PC-9 (cell line): ENCODE data around the gene COL11A2. TPM values are rescaled to one million over a fixed set of nuclear protein-coding genes. Genes with fewer than 3 reads are reported as not detected.

Experiments
- BruUV-seq: library from RNA; stranded (reverse); fragments of 400-500 nt; replicated peaks from 2 replicates; lab custom pipeline; 2021; lab: Mats Ljungman, UMichigan
- CTCF ChIA-PET: fragments of 300-600 bp; sonication (Branson Sonifier 250); formaldehyde crosslinking; loops from one replicate; lab custom pipeline; 2022; ENCODE audit warnings: antibody characterized with exemption; lab: Charles Lee
- POLR2A ChIA-PET: fragments of 300-600 bp; sonication (Branson Sonifier 250); formaldehyde crosslinking; loops from one replicate; lab custom pipeline; 2022; ENCODE audit warnings: antibody characterized with exemption; ENCODE audit not compliant: unreplicated experiment; lab: Charles Lee
- DNase-seq, 2 experiments: peaks; one replicate each; pipeline versions ENCODE4 v3.0.0 to v3.0.0-alpha.2; 2015 to 2022; ENCODE audit warnings: mixed read lengths in 1 of 2
- H2AFZ ChIP-seq: fragments of 200-600 bp; sonication (generic); 2 replicates; pipeline ENCODE4 v1.8.1; 2017; ENCODE audit warnings: antibody characterized with exemption
- H3F3A ChIP-seq: fragments of 200-600 bp; sonication (generic); 2 replicates; pipeline ENCODE4 v1.8.1; 2017; ENCODE audit warnings: antibody characterized with exemption, mild to moderate bottlenecking, low read depth; ENCODE audit not compliant: insufficient read depth
- H3K27ac ChIP-seq: fragments of 200-600 bp; sonication (generic); 2 replicates; pipeline ENCODE4 v1.6.1; 2016; ENCODE audit warnings: mixed run types
- H3K27me3 ChIP-seq: fragments of 200-600 bp; sonication (generic); 2 replicates; pipeline ENCODE4 v1.6.1; 2016; ENCODE audit warnings: low read depth, mixed run types; ENCODE audit not compliant: insufficient read depth
- H3K36me3 ChIP-seq: fragments of 200-600 bp; sonication (generic); 2 replicates; pipeline ENCODE4 v1.6.1; 2016; ENCODE audit warnings: low read depth, mixed run types
- H3K4me1 ChIP-seq: fragments of 200-600 bp; sonication (generic); replicated peaks from 2 replicates; pipeline ENCODE4 v1.6.1; 2016; ENCODE audit warnings: mixed run types; ENCODE audit not compliant: insufficient read depth
- H3K4me2 ChIP-seq: fragments of 200-600 bp; sonication (generic); 2 replicates; pipeline ENCODE4 v1.6.1; 2017; ENCODE audit warnings: mixed run types
- H3K4me3 ChIP-seq: fragments of 200-600 bp; sonication (generic); 2 replicates; pipeline ENCODE4 v1.6.1; 2016; ENCODE audit warnings: mixed run types
- H3K79me2 ChIP-seq: fragments of 200-600 bp; sonication (generic); 2 replicates; pipeline ENCODE4 v1.6.1; 2017; ENCODE audit warnings: low read depth, mixed run types
- H3K9me2 ChIP-seq: fragments of 200-600 bp; sonication (generic); 2 replicates; pipeline ENCODE4 v1.8.1; 2017; ENCODE audit warnings: mild to moderate bottlenecking; ENCODE audit not compliant: insufficient read depth
- H3K9me3 ChIP-seq: fragments of 200-600 bp; sonication (generic); 2 replicates; pipeline ENCODE4 v1.8.1; 2016; ENCODE audit warnings: low read depth; ENCODE audit not compliant: insufficient read depth
- H4K20me1 ChIP-seq: fragments of 200-600 bp; sonication (generic); 2 replicates; pipeline ENCODE4 v1.8.1; 2017; ENCODE audit not compliant: insufficient read depth
- CTCF ChIP-seq: fragments of 200-600 bp; sonication (generic); conservative IDR thresholded peaks from 2 replicates; pipeline ENCODE4 v1.6.1; 2017; ENCODE audit warnings: mixed run types, antibody characterized with exemption, mild to moderate bottlenecking, moderate library complexity
- EZH2 ChIP-seq: fragments of 200-600 bp; sonication (generic); IDR thresholded peaks from 2 replicates; pipeline ENCODE4 v1.8.0; 2017; ENCODE audit warnings: antibody characterized with exemption, low read depth
- intact Hi-C: fragments of 100-400 bp; cut with micrococcal nuclease; formaldehyde crosslinking; loops from one replicate; pipeline ENCODE4 v1.10.0; 2022; ENCODE audit not compliant: unreplicated experiment
- total RNA-seq: library from RNA; stranded (reverse); gene quantifications from 2 replicates; pipeline ENCODE4 v1.2.3, GENCODE V29; 2021

Gene COL11A2
- total RNA-seq, 1 experiment from 2014 or later = 2.2 TPM

- Histone ChIP-seq H3K9me2 (no peaks in the 10 kb centered on the region), H3K36me3 (no peaks in the 10 kb centered on the region), H4K20me1 (no peaks in the 10 kb centered on the region), H3K4me1 (no peaks in the 10 kb centered on the region), H3K4me2 (no peak overlapping the region), H3K4me3 (no peak overlapping the region), H3F3A (no peaks in the 10 kb centered on the region), H3K79me2 (no peaks in the 10 kb centered on the region), H2AFZ (no peak overlapping the region), H3K9me3 (no peaks in the 10 kb centered on the region; the same call in 1 of the 2 replicates), H3K27ac (no peak overlapping the region), H3K27me3 (peaks cover 67% of the 10 kb centered on the region)
- no TSS peak for BruUV-seq
- TF ChIP-seq EZH2 (no peak), CTCF (peak; percentile 71)
- POLR2A ChIA-PET = no interaction called here
- DNase-seq = peak in 1 of 2 experiments; percentile 25
- intact Hi-C loops = no loop called here
- CTCF ChIA-PET = interaction anchor here (0.6 kb wide), 1 partner anchor 20 kb away, joined by 5 read pairs; no protein-coding TSS in a partner anchor
Observed at GRCh38 chr6:33126101-33126714, 66.1 kb downstream of the COL11A2 start.

GRCh38 chr6:33124947-33125346 lies 67.3 kb downstream of the COL11A2 start:
- TF ChIP-seq CTCF = no peak
- TF ChIP-seq EZH2 = no peak
- no peak overlapping the region for H3K4me3 ChIP-seq
- no peaks in the 10 kb centered on the region for H3K9me2 ChIP-seq
- H3K36me3 ChIP-seq = no peaks in the 10 kb centered on the region
- no peak overlapping the region for H3K4me2 ChIP-seq
- DNase-seq = no peak
- H3K27ac ChIP-seq = no peak overlapping the region
- H3K4me1 ChIP-seq = no peaks in the 10 kb centered on the region
- no peaks in the 10 kb centered on the region for H4K20me1 ChIP-seq
- H3F3A ChIP-seq = no peaks in the 10 kb centered on the region
- ChIA-PET POLR2A (no interaction called here), CTCF (interaction anchor here (1.4 kb wide), 1 partner anchor 123 kb away, joined by 3 read pairs; no protein-coding TSS in a partner anchor)
- no peaks in the 10 kb centered on the region; the same call in 1 of the 2 replicates for H3K9me3 ChIP-seq
- H3K79me2 ChIP-seq = no peaks in the 10 kb centered on the region
- intact Hi-C loops = no loop called here
- H3K27me3 ChIP-seq = peaks cover 66% of the 10 kb centered on the region
- H2AFZ ChIP-seq = no peak overlapping the region
- no TSS peak for BruUV-seq

- TF ChIP-seq CTCF (no peak), EZH2 (no peak)
- no peak overlapping the region for H3K4me2 ChIP-seq
- H3K27me3 ChIP-seq = peaks cover 65% of the 10 kb centered on the region
- BruUV-seq = no TSS peak
- no peaks in the 10 kb centered on the region for H4K20me1 ChIP-seq
- DNase-seq = no peak
- no peak overlapping the region for H3K27ac ChIP-seq
- no peaks in the 10 kb centered on the region for H3F3A ChIP-seq
- no peak overlapping the region for H3K4me3 ChIP-seq
- H3K9me3 ChIP-seq = no peaks in the 10 kb centered on the region; the same call in 1 of the 2 replicates
- POLR2A ChIA-PET = no interaction called here
- no peak overlapping the region for H2AFZ ChIP-seq
- no peaks in the 10 kb centered on the region for H3K9me2 ChIP-seq
- H3K79me2 ChIP-seq = no peaks in the 10 kb centered on the region
- CTCF ChIA-PET = interaction anchor here (0.6 to 1.4 kb wide), 3 partner anchors 7 to 617 kb away, joined by 3 to 4 read pairs (median 3); no protein-coding TSS in a partner anchor
- intact Hi-C loops = no loop called here
- H3K4me1 ChIP-seq = no peaks in the 10 kb centered on the region
- H3K36me3 ChIP-seq = no peaks in the 10 kb centered on the region
Observed at GRCh38 chr6:33124525-33124901, 67.8 kb downstream of the COL11A2 start.
